ENCODE measurements around the gene ZNF771.
"Not testable (repeated sequence)": the region's sequence is repeated elsewhere in the genome, so short reads cannot be mapped to it uniquely, and the experiment has no call there.

ZNF771 gene

DNA sequence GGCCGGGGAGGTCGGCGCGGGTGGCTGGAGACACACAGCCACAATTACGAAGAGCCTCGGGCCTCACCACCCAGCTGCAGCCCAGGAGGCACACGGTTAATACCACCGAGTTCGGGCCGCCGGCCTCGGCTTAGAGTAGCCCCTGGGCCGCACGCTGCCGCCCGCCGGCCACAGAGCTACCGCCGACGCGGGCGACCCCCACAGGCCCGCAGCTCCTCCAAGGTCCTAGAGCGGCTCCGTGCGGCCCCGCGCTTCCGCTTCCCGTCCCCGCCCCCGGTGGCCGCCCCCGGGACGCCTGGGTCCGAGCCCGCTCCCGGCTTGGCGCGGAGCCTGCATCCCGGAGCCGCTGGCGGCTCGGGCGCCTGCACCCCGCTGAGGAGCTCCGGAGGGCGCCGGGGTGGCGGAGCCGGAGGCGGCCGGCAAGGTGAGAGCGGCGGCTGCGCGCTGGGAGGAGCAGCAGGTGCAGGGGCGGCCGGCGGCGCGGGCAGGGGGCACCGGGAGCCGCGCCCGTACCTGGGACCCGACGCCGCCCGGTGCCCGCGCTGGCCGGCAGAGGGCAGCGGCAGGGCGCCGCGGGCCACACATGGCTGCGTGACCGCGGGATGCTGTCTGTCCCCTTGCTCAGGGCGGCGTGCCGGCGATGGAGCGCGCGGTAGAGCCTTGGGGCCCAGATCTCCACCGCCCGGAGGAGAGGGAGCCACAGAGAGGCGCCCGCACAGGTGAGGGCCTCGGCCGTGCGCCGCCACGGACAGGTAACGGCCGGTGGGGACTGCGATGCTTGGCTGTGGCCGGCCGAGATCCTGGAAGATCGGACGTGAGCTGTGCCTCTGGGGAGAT lies 12.0 kb upstream of the ZNF771 start, which contains the start of gene ZNF48:
Gene ZNF48, plus strand, starts transcription at position 266 of the 837 bp plus-strand sequence. Its CDS starts 375 bp downstream, at position 641.
- peaks cover 0 to 22% (median 14%) of the 10 kb centered on the region in 4 experiments for H3K36me3 ChIP-seq (ENCODE audit: control insufficient read depth in 4 of 4, insufficient read depth in 4 of 4, low read length in 3 of 4)
- WGBS (ENCODE audit: insufficient coverage) = under 1% methylated on average over 74 of the region's 103 CpGs
- peak; percentile 80 to 88 (median 86) for DNase-seq
- H3K4me3 ChIP-seq (ENCODE audit: control insufficient read depth in 1 of 7, extremely low read depth in 1 of 7, insufficient read depth in 4 of 7, low read depth in 2 of 7, low read length in 6 of 7) = peak within 1 kb of the TSS; percentile 74 to 91 (median 77)
- H3K4me1 ChIP-seq (ENCODE audit: control extremely low read depth in 1 of 4, control insufficient read depth in 4 of 4, insufficient read depth in 4 of 4, low read length in 3 of 4) = peaks cover 7 to 41% (median 36%) of the 10 kb centered on the region in 4 experiments
- POLR2A ChIA-PET = interaction anchor here (0.6 to 2.3 kb wide), 8 partner anchors 12 to 328 kb away, joined by 3 to 11 read pairs (median 3); partner anchors contain the start of genes SEPTIN1, TBC1D10B and ZNF771
- no peaks in the 10 kb centered on the region for H3K9me3 ChIP-seq (ENCODE audit: control extremely low read depth in 1 of 5, control insufficient read depth in 4 of 5, insufficient read depth in 2 of 5, low read depth in 1 of 5, low read length in 4 of 5)
- peak within 1 kb of the TSS; percentile 33 to 71 for H3K27ac ChIP-seq (ENCODE audit: insufficient read depth in 1 of 2, low read depth in 1 of 2, low read length in 2 of 2, poor library complexity in 1 of 2, severe bottlenecking in 2 of 2)
- CTCF ChIA-PET = interaction anchor here (0.9 to 10.8 kb wide), 12 partner anchors 10 to 303 kb away, joined by 3 to 97 read pairs (median 4); partner anchors contain the start of genes SEPTIN1, TBC1D10B, TBX6 and ZNF771
- H3K27me3 ChIP-seq (replicated peaks in 2 of 5; ENCODE audit: control insufficient read depth in 4 of 5, insufficient read depth in 5 of 5, low read length in 4 of 5) = no peaks in the 10 kb centered on the region

DNA sequence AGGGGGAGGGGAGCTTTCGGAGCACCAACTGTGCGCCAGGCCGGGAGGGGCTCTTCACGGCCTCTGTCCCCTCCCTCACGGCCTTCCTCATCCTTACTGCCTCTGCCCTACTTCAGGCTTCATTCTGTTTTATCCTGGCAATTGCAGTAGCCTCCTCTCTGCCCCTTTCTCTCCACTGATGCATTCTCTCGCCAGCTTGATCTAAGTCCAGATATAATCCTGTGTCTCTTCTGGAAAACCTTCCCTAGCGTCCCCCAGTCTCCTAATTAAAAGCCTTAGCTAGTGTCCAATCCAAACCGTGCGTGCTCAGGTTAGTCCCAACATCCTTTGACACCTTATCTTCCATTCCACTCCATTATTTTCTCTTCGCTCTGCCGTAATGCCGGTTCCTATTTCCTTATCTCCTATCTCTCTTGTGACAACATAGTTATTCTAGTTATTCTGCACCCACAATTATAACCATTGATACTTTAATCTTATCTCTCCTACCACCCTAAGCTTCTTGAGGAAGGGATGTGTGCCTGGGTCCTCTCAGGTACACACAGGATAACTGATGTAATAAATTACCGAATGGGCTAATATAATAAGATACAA lies 11.3 kb upstream of the ZNF771 start:
- POLR2A ChIA-PET = interaction anchor here (0.6 to 2.3 kb wide), 6 partner anchors 11 to 677 kb away, joined by 3 to 11 read pairs (median 3); partner anchors contain the start of genes TBC1D10B and ZNF771
- CTCF ChIA-PET = interaction anchor here (0.9 to 10.8 kb wide), 10 partner anchors 11 to 220 kb away, joined by 3 to 97 read pairs (median 6); partner anchors contain the start of genes SEPTIN1, TBC1D10B and ZNF771
- Histone ChIP-seq H3K4me3 (ENCODE audit: control insufficient read depth in 1 of 7, extremely low read depth in 1 of 7, insufficient read depth in 4 of 7, low read depth in 2 of 7, low read length in 6 of 7) (peak overlapping the region; percentile 74 to 91 (median 77)), H3K4me1 (ENCODE audit: control extremely low read depth in 1 of 4, control insufficient read depth in 4 of 4, insufficient read depth in 4 of 4, low read length in 3 of 4) (peaks cover 7 to 46% (median 38%) of the 10 kb centered on the region in 4 experiments), H3K9me3 (ENCODE audit: control extremely low read depth in 1 of 5, control insufficient read depth in 4 of 5, insufficient read depth in 2 of 5, low read depth in 1 of 5, low read length in 4 of 5) (no peaks in the 10 kb centered on the region), H3K27ac (ENCODE audit: insufficient read depth in 1 of 2, low read depth in 1 of 2, low read length in 2 of 2, poor library complexity in 1 of 2, severe bottlenecking in 2 of 2) (no peak overlapping the region), H3K36me3 (ENCODE audit: control insufficient read depth in 4 of 4, insufficient read depth in 4 of 4, low read length in 3 of 4) (peaks cover 0 to 22% (median 14%) of the 10 kb centered on the region in 4 experiments), H3K27me3 (replicated peaks in 2 of 5; ENCODE audit: control insufficient read depth in 4 of 5, insufficient read depth in 5 of 5, low read length in 4 of 5) (no peaks in the 10 kb centered on the region)
- DNase-seq = peak in 1 of 3 donors; percentile 39
- WGBS (ENCODE audit: insufficient coverage) = 10% methylated on average over 12 of the region's 13 CpGs

DNA sequence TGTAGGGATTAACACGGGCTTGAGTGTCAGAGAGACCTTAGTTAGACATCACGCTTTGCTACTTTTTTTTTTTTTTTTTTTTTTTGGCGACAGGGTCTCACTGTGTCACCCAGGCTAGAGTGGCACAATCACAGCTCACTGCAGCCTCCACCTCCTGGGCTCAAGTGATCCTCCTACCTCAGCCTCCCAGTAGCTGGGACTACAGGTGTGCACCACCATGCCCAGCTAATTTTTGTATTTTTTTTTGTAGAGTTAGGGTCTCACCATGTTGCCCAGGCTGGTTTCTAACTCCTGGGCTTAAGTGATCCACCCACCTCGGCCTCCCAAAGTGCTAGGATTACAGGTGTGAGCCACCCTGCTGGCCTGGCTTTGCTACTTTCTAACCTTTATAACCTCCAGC lies 10.8 kb upstream of the ZNF771 start:
- not testable (repeated sequence) for H3K9me3 ChIP-seq (ENCODE audit: control extremely low read depth in 1 of 5, control insufficient read depth in 4 of 5, insufficient read depth in 2 of 5, low read depth in 1 of 5, low read length in 4 of 5); H3K27ac ChIP-seq (ENCODE audit: insufficient read depth in 1 of 2, low read depth in 1 of 2, low read length in 2 of 2, poor library complexity in 1 of 2, severe bottlenecking in 2 of 2); H3K27me3 ChIP-seq (replicated peaks in 2 of 5; ENCODE audit: control insufficient read depth in 4 of 5, insufficient read depth in 5 of 5, low read length in 4 of 5); DNase-seq
- H3K4me3 ChIP-seq (ENCODE audit: control insufficient read depth in 1 of 7, extremely low read depth in 1 of 7, insufficient read depth in 4 of 7, low read depth in 2 of 7, low read length in 6 of 7) = peak overlapping the region in 2 of 7 experiments; percentile 76 to 91
- peaks cover 7 to 46% (median 39%) of the 10 kb centered on the region in 4 experiments for H3K4me1 ChIP-seq (ENCODE audit: control extremely low read depth in 1 of 4, control insufficient read depth in 4 of 4, insufficient read depth in 4 of 4, low read length in 3 of 4)
- ChIA-PET POLR2A (interaction anchor here (0.6 to 2.3 kb wide), 4 partner anchors 11 to 677 kb away, joined by 3 to 11 read pairs (median 4); partner anchors contain the start of gene ZNF771), CTCF (interaction anchor here (0.9 to 10.8 kb wide), 6 partner anchors 13 to 26 kb away, joined by 3 to 97 read pairs (median 8); partner anchors contain the start of genes SEPTIN1, TBC1D10B and ZNF771)
- peaks cover 0 to 22% (median 14%) of the 10 kb centered on the region in 4 experiments for H3K36me3 ChIP-seq (ENCODE audit: control insufficient read depth in 4 of 4, insufficient read depth in 4 of 4, low read length in 3 of 4)
- 71% methylated on average over 1 of the region's 4 CpGs for WGBS (ENCODE audit: insufficient coverage)

- peaks cover 0 to 22% (median 14%) of the 10 kb centered on the region in 4 experiments for H3K36me3 ChIP-seq (ENCODE audit: control insufficient read depth in 4 of 4, insufficient read depth in 4 of 4, low read length in 3 of 4)
- CTCF ChIA-PET = interaction anchor here (2.5 to 10.8 kb wide), 2 partner anchors 12 to 20 kb away, joined by 11 to 97 read pairs; partner anchors contain the start of gene ZNF771
- no peak overlapping the region for H3K4me3 ChIP-seq (ENCODE audit: control insufficient read depth in 1 of 7, extremely low read depth in 1 of 7, insufficient read depth in 4 of 7, low read depth in 2 of 7, low read length in 6 of 7)
- H3K27ac ChIP-seq (ENCODE audit: insufficient read depth in 1 of 2, low read depth in 1 of 2, low read length in 2 of 2, poor library complexity in 1 of 2, severe bottlenecking in 2 of 2) = no peak overlapping the region
- H3K9me3 ChIP-seq (ENCODE audit: control extremely low read depth in 1 of 5, control insufficient read depth in 4 of 5, insufficient read depth in 2 of 5, low read depth in 1 of 5, low read length in 4 of 5) = no peaks in the 10 kb centered on the region
- POLR2A ChIA-PET = interaction anchor here (0.7 kb wide), 1 partner anchor 75 kb away, joined by 3 read pairs; no protein-coding TSS in a partner anchor
- DNase-seq = peak in 1 of 3 donors; percentile 46
- no peaks in the 10 kb centered on the region for H3K27me3 ChIP-seq (replicated peaks in 2 of 5; ENCODE audit: control insufficient read depth in 4 of 5, insufficient read depth in 5 of 5, low read length in 4 of 5)
- H3K4me1 ChIP-seq (ENCODE audit: control extremely low read depth in 1 of 4, control insufficient read depth in 4 of 4, insufficient read depth in 4 of 4, low read length in 3 of 4) = peaks cover 7 to 46% (median 39%) of the 10 kb centered on the region in 4 experiments
- WGBS (ENCODE audit: insufficient coverage) = 45% methylated on average over 3 of the region's 4 CpGs
Measured at GRCh38 chr16:30397056-30397455, 10.3 kb upstream of the ZNF771 start.

- ChIA-PET POLR2A (no interaction called here), CTCF (interaction anchor here (1.7 to 10.8 kb wide), 3 partner anchors 11 to 29 kb away, joined by 3 to 97 read pairs (median 8); partner anchors contain the start of gene ZNF771)
- no peak for DNase-seq
- H3K27me3 ChIP-seq (replicated peaks in 2 of 5; ENCODE audit: control insufficient read depth in 4 of 5, insufficient read depth in 5 of 5, low read length in 4 of 5) = no peaks in the 10 kb centered on the region
- no peaks in the 10 kb centered on the region for H3K9me3 ChIP-seq (ENCODE audit: control extremely low read depth in 1 of 5, control insufficient read depth in 4 of 5, insufficient read depth in 2 of 5, low read depth in 1 of 5, low read length in 4 of 5)
- no peak overlapping the region for H3K4me3 ChIP-seq (ENCODE audit: control insufficient read depth in 1 of 7, extremely low read depth in 1 of 7, insufficient read depth in 4 of 7, low read depth in 2 of 7, low read length in 6 of 7)
- H3K36me3 ChIP-seq (ENCODE audit: control insufficient read depth in 4 of 4, insufficient read depth in 4 of 4, low read length in 3 of 4) = peaks cover 0 to 22% (median 14%) of the 10 kb centered on the region in 4 experiments
- H3K27ac ChIP-seq (ENCODE audit: insufficient read depth in 1 of 2, low read depth in 1 of 2, low read length in 2 of 2, poor library complexity in 1 of 2, severe bottlenecking in 2 of 2) = no peak overlapping the region
- H3K4me1 ChIP-seq (ENCODE audit: control extremely low read depth in 1 of 4, control insufficient read depth in 4 of 4, insufficient read depth in 4 of 4, low read length in 3 of 4) = peaks cover 7 to 46% (median 39%) of the 10 kb centered on the region in 4 experiments
- 98% methylated on average over 38 of the region's 42 CpGs for WGBS (ENCODE audit: insufficient coverage)
Measured at GRCh38 chr16:30397776-30398660, 9.4 kb upstream of the ZNF771 start.

Measured in common myeloid progenitor, CD34-positive (primary cell).